SKM-1 (cell line): Measurements from ENCODE around the gene KDM8.

Source experiments
- DNase-seq: peaks from one replicate; lab custom pipeline; 2025; ENCODE audit not compliant: unreplicated experiment; lab: John Stamatoyannopoulos, UW

Gene KDM8

GRCh38 chr16:27265982-27266381, 62.7 kb downstream of the KDM8 start:
- DNase-seq: no peak

GRCh38 chr16:27267037-27267677, 63.8 kb downstream of the KDM8 start:
- DNase-seq: no peak

GRCh38 chr16:27268376-27269299, 65.3 kb downstream of the KDM8 start, which contains the start of gene NSMCE1:
Gene NSMCE1, minus strand, starts transcription at chr16:27268772. Its CDS starts 11,202 bp downstream, at chr16:27257570.
- peak; percentile 84 for DNase-seq

- no peak for DNase-seq
Observed at GRCh38 chr16:27269300-27270150, 66.2 kb downstream of the KDM8 start.

- no peak for DNase-seq
Observed at GRCh38 chr16:27270349-27270748, 67.0 kb downstream of the KDM8 start.
